Measurements from ENCODE around the gene RXRB. TPM values are rescaled to one million over a fixed set of nuclear protein-coding genes. Genes with fewer than 3 reads are reported as not detected.

Gene RXRB
- total RNA-seq, 2 donors from 2014 or later, result 43.9 to 50.4 TPM

- Mint-ChIP-seq H3K4me3 (no peak overlapping the region), H3K27me3 (peaks cover 40 to 50% of the 10 kb centered on the region in 2 donors), H3K36me3 (peaks cover under 1% of the 10 kb centered on the region), H3K27ac (no peak overlapping the region), H3K4me1 (ENCODE audit: low read depth in 2 of 2) (peaks cover 12 to 15% of the 10 kb centered on the region in 2 donors), H3K9me3 (no peaks in the 10 kb centered on the region)
- ATAC-seq, result no peak
- DNase-seq (ENCODE audit: low spot score), result no peak
Measured at GRCh38 chr6:33217681-33218080, 17.2 kb upstream of the RXRB start.

DNA sequence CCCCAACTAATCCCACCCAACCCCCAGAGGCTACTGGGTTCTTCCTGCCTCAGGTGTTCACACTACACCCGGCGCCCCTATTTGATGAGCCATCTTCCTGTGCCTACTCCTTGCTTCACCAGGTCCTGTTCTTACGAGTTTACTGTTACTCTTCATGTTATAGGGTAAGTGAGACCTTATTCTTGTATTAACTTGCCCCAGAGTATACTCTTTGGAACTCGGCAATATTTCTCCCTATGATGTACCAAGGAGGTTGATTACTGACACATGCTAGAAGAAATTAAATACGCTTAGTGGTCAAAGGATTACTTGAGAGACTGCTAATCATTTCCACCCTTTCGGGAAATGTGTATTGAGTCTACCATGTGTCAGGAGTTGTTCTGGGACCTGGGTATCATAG, 16.8 kb upstream of the RXRB start:
- ATAC-seq, result no peak
- H3K27me3 Mint-ChIP-seq, result peaks cover 42 to 49% of the 10 kb centered on the region in 2 donors
- no peak overlapping the region for H3K27ac Mint-ChIP-seq
- H3K36me3 Mint-ChIP-seq, result peaks cover 4% of the 10 kb centered on the region
- peaks cover 16 to 18% of the 10 kb centered on the region in 2 donors for H3K4me1 Mint-ChIP-seq (ENCODE audit: low read depth in 2 of 2)
- DNase-seq (ENCODE audit: low spot score), result no peak
- H3K9me3 Mint-ChIP-seq, result no peaks in the 10 kb centered on the region
- H3K4me3 Mint-ChIP-seq, result no peak overlapping the region

- H3K27ac Mint-ChIP-seq, result peak overlapping the region in 1 of 2 donors; percentile 31
- DNase-seq (ENCODE audit: low spot score), result no peak
- no peaks in the 10 kb centered on the region for H3K9me3 Mint-ChIP-seq
- peaks cover 10% of the 10 kb centered on the region for H3K36me3 Mint-ChIP-seq
- H3K4me3 Mint-ChIP-seq, result no peak overlapping the region
- ATAC-seq, result no peak
- H3K27me3 Mint-ChIP-seq, result peaks cover 33 to 42% of the 10 kb centered on the region in 2 donors
- peaks cover 18 to 21% of the 10 kb centered on the region in 2 donors for H3K4me1 Mint-ChIP-seq (ENCODE audit: low read depth in 2 of 2)
Measured at GRCh38 chr6:33216117-33216649, 15.7 kb upstream of the RXRB start.

DNA sequence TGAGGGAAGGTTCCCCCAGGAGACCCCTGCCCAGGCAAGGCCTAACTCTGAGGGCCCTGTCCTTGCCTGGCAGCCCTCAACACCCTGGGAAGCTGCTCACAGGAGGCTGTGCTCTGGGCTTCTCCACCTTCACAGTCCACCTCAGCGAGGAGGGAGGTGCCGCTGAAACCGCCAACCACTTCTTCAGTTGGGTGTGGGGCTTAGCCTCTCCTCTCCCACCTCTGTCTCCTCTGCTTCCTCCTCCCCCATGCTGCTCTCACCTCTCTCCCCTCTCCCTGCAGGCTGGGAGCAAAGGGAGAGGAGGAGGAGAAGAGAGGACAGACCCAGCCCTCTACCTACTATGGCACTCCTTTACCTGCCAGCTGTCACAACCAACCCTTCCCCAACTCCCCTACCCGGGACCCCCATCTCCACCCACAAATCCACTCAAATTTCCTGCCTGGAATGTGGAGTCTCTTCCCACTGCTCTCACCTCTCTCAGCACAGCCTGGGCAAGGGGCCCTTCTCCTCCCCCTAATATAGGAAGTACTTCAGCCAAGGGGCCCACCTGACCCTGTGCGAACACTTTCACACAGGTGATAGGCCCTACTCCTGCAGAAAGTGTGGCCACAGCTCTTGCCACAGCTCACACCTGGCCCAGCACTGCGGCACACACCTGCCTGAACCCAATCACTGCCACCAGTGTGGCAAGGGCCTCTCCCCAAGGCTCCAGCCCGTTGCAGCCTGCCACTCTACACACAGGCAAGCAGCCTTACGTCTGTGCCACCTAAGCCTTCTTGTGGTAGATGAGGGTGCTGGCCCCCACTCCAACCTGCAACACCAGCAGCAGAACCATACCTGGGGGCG, 15.0 kb upstream of the RXRB start:
- no peaks in the 10 kb centered on the region for H3K9me3 Mint-ChIP-seq
- H3K27me3 Mint-ChIP-seq, result peaks cover 32 to 41% of the 10 kb centered on the region in 2 donors
- no peak overlapping the region for H3K4me3 Mint-ChIP-seq
- peaks cover 10% of the 10 kb centered on the region for H3K36me3 Mint-ChIP-seq
- ATAC-seq (peak in 1 of 2 donors; percentile 43), DNase-seq (ENCODE audit: low spot score) (no peak)
- peaks cover 18 to 21% of the 10 kb centered on the region in 2 donors for H3K4me1 Mint-ChIP-seq (ENCODE audit: low read depth in 2 of 2)
- H3K27ac Mint-ChIP-seq, result peak overlapping the region in 1 of 2 donors; percentile 31

GRCh38 chr6:33213989-33214335, 13.5 kb upstream of the RXRB start:
- Mint-ChIP-seq H3K4me1 (ENCODE audit: low read depth in 2 of 2) (peaks cover 29 to 30% of the 10 kb centered on the region in 2 donors), H3K27ac (peak overlapping the region in 1 of 2 donors; percentile 31), H3K9me3 (no peaks in the 10 kb centered on the region), H3K4me3 (peak overlapping the region; percentile 39), H3K36me3 (peaks cover 10% of the 10 kb centered on the region), H3K27me3 (peaks cover 31 to 36% of the 10 kb centered on the region in 2 donors)
- DNase-seq (ENCODE audit: low spot score) (no peak), ATAC-seq (no peak)

GRCh38 chr6:33213166-33213988, 12.9 kb upstream of the RXRB start:
- Mint-ChIP-seq H3K4me3 (peak overlapping the region; percentile 39), H3K27me3 (peaks cover 26 to 31% of the 10 kb centered on the region in 2 donors), H3K36me3 (peaks cover 10% of the 10 kb centered on the region), H3K9me3 (no peaks in the 10 kb centered on the region), H3K27ac (peak overlapping the region in 1 of 2 donors; percentile 31), H3K4me1 (ENCODE audit: low read depth in 2 of 2) (peaks cover 33% of the 10 kb centered on the region in 2 donors)
- ATAC-seq (no peak), DNase-seq (ENCODE audit: low spot score) (no peak)

- no peak overlapping the region for H3K27ac Mint-ChIP-seq
- H3K27me3 Mint-ChIP-seq, result peaks cover 25 to 26% of the 10 kb centered on the region in 2 donors
- H3K4me3 Mint-ChIP-seq, result peak overlapping the region; percentile 6
- DNase-seq (ENCODE audit: low spot score) (no peak), ATAC-seq (no peak)
- H3K9me3 Mint-ChIP-seq, result no peaks in the 10 kb centered on the region
- H3K4me1 Mint-ChIP-seq (ENCODE audit: low read depth in 2 of 2), result peaks cover 33% of the 10 kb centered on the region in 2 donors
- H3K36me3 Mint-ChIP-seq, result peaks cover 10% of the 10 kb centered on the region
Measured at GRCh38 chr6:33212857-33213165, 12.3 kb upstream of the RXRB start.

DNA sequence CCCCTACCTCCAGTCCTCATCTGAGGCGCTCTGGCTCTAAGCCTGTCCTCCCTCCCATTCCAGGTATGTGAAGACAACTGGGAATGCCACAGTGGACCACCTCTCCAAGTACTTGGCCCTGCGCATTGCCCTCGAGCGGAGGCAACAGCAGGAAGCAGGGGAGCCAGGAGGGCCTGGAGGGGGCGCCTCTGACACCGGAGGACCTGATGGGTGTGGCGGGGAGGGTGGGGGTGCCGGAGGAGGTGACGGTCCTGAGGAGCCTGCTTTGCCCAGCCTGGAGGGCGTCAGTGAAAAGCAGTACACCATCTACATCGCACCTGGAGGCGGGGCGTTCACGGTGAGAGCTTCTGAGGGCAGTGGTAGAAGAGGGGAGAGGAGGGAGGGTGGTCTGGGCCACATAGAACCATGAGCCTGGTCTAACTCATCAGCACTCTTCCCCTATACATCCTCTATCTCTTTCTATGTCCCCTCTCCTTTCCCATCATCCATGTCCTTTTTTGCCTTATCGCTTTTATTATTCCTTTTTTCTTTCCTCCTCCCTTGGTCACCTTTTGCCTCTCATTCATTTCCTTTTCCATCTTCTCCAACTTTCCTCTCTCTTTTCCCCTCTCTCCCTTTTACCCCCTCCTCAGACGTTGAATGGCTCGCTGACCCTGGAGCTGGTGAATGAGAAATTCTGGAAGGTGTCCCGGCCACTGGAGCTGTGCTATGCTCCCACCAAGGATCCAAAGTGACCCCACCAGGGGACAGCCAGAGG, 11.4 kb upstream of the RXRB start:
- DNase-seq (ENCODE audit: low spot score), result no peak
- Mint-ChIP-seq H3K4me1 (ENCODE audit: low read depth in 2 of 2) (peaks cover 33 to 37% of the 10 kb centered on the region in 2 donors), H3K27ac (no peak overlapping the region), H3K27me3 (peaks cover 23 to 26% of the 10 kb centered on the region in 2 donors), H3K4me3 (no peak overlapping the region), H3K9me3 (no peaks in the 10 kb centered on the region), H3K36me3 (peaks cover 10% of the 10 kb centered on the region)
- ATAC-seq, result no peak

- no peak overlapping the region for H3K27ac Mint-ChIP-seq
- H3K36me3 Mint-ChIP-seq, result peaks cover 10% of the 10 kb centered on the region
- H3K27me3 Mint-ChIP-seq, result peaks cover 23 to 26% of the 10 kb centered on the region in 2 donors
- H3K4me3 Mint-ChIP-seq, result no peak overlapping the region
- DNase-seq (ENCODE audit: low spot score) (no peak), ATAC-seq (no peak)
- H3K9me3 Mint-ChIP-seq, result no peaks in the 10 kb centered on the region
- H3K4me1 Mint-ChIP-seq (ENCODE audit: low read depth in 2 of 2), result peaks cover 37 to 40% of the 10 kb centered on the region in 2 donors
Measured at GRCh38 chr6:33211136-33211535, 10.7 kb upstream of the RXRB start.

- Mint-ChIP-seq H3K9me3 (no peaks in the 10 kb centered on the region), H3K27me3 (peaks cover 20 to 26% of the 10 kb centered on the region in 2 donors), H3K4me3 (peak overlapping the region; percentile 89), H3K27ac (peak overlapping the region; percentile 87), H3K4me1 (ENCODE audit: low read depth in 2 of 2) (peaks cover 49 to 52% of the 10 kb centered on the region in 2 donors), H3K36me3 (peaks cover 10% of the 10 kb centered on the region)
- DNase-seq (ENCODE audit: low spot score) (no peak), ATAC-seq (no peak)
Measured at GRCh38 chr6:33209856-33210255, 9.4 kb upstream of the RXRB start.

GRCh38 chr6:33208091-33208967, 7.9 kb upstream of the RXRB start, which contains the start of gene RING1:
Gene RING1, plus strand, starts transcription at chr6:33208500. Its CDS starts 323 bp downstream, at chr6:33208823.
- peak within 1 kb of the TSS; percentile 87 for H3K27ac Mint-ChIP-seq
- peaks cover 9 to 13% of the 10 kb centered on the region in 2 donors for H3K27me3 Mint-ChIP-seq
- H3K4me1 Mint-ChIP-seq (ENCODE audit: low read depth in 2 of 2), result peaks cover 53 to 56% of the 10 kb centered on the region in 2 donors
- DNase-seq (ENCODE audit: low spot score), result peak; percentile 90
- ATAC-seq, result peak; percentile 75 to 83
- H3K36me3 Mint-ChIP-seq, result peaks cover 12% of the 10 kb centered on the region
- no peaks in the 10 kb centered on the region for H3K9me3 Mint-ChIP-seq
- H3K4me3 Mint-ChIP-seq, result peak within 1 kb of the TSS; percentile 89

DNA sequence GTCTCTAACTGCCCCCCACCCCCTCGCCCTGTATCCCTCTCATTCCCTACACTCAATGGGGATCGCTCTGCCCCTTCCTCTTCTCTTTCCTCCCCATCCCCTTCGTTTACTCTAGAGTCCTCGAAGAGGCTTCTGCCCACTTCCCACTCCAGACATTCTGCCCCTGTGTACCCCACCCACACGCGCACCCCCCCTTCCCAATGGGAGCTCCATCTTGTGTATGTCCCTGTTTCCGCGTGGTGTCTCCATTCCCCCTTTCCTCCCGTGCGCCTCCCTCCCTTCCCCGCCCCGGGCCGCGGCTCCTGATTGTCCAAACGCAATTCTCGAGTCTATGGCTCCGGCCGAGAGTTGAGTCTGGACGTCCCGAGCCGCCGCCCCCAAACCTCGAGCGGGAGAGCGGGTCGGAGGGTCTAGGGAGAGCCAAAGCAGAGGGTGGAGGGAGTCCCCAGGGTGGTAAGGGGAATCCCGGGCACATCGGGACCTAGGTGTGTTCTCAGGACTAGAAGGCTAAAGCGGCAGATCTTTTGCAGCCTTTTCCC, 7.2 kb upstream of the RXRB start:
- Mint-ChIP-seq H3K4me3 (peak overlapping the region; percentile 89), H3K27ac (peak overlapping the region; percentile 87), H3K27me3 (peaks cover 4 to 6% of the 10 kb centered on the region in 2 donors), H3K4me1 (ENCODE audit: low read depth in 2 of 2) (peaks cover 54 to 56% of the 10 kb centered on the region in 2 donors), H3K36me3 (peaks cover 19% of the 10 kb centered on the region), H3K9me3 (no peaks in the 10 kb centered on the region)
- no peak for DNase-seq (ENCODE audit: low spot score)
- ATAC-seq, result no peak

Measured in natural killer cell treated with Interleukin-12 subunit alpha and Interleukin-12 subunit beta and Interleukin-15 and Interleukin-18, amount 100 ng/mL, for 72 hours (primary cell).